DOHH2 (cell line): Measurements from ENCODE around the gene BCOR.

ENCODE experiments used
- EZH2phosphoT487 ChIP-seq: fragments of 200-600 bp; sonication (generic); IDR thresholded peaks from 2 replicates; pipeline ENCODE4 v1.6.1; 2017; ENCODE audit warnings: borderline replicate concordance, mild to moderate bottlenecking, antibody characterized with exemption, low read length, moderate library complexity, mixed read lengths
- TF ChIP-seq, protein P1 (sequence below): fragments of 200-600 bp; sonication (generic); IDR thresholded peaks from one replicate; pipeline ENCODE4 v1.5.1; 2014; ENCODE audit warnings: antibody characterized with exemption, mild to moderate bottlenecking, low read depth, low read length; ENCODE audit not compliant: poor library complexity, severe bottlenecking

DNA sequence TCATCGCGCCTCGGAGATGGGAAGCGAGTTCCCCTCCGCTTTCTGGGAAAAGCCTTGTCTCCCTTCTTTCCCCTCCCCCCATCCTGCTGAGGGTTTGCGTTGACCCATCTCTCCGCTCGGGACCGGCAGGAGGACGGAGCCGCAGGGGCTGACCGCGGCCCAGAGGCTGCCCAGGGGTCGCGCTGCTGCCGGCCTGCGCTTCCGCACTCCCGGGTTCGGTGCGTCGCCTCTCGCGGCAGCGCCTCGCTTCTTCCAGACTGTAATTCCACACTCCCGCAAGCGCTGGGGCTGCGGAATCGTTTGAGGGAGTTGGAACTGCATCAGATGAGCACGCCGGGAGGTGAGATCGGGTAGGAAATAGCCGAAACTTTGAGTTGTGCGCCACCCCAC is 88.3 kb downstream of the BCOR start:
- TF ChIP-seq EZH2phosphoT487: no peak
- TF ChIP-seq, protein P1, sequence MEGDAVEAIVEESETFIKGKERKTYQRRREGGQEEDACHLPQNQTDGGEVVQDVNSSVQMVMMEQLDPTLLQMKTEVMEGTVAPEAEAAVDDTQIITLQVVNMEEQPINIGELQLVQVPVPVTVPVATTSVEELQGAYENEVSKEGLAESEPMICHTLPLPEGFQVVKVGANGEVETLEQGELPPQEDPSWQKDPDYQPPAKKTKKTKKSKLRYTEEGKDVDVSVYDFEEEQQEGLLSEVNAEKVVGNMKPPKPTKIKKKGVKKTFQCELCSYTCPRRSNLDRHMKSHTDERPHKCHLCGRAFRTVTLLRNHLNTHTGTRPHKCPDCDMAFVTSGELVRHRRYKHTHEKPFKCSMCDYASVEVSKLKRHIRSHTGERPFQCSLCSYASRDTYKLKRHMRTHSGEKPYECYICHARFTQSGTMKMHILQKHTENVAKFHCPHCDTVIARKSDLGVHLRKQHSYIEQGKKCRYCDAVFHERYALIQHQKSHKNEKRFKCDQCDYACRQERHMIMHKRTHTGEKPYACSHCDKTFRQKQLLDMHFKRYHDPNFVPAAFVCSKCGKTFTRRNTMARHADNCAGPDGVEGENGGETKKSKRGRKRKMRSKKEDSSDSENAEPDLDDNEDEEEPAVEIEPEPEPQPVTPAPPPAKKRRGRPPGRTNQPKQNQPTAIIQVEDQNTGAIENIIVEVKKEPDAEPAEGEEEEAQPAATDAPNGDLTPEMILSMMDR: no peak
